K562 (cell line): ENCODE results near the gene HSDL1. TPM values are rescaled to one million over a fixed set of nuclear protein-coding genes. Genes with fewer than 3 reads are reported as not detected.

Source experiments
- ATF2 ChIP-seq: sonication (generic); formaldehyde crosslinking; IDR thresholded peaks from 2 replicates; pipeline ENCODE4 v1.8.1; 2022; ENCODE audit warnings: missing genetic modification reagents
- E2F6 ChIP-seq, 2 experiments: IDR thresholded peaks; 2 replicates each; pipeline ENCODE4 v1.6.1; 2011; ENCODE audit warnings: borderline replicate concordance in 1 of 2, control low read depth in 1 of 2, low read depth in 1 of 2, low read length in 1 of 2, mild to moderate bottlenecking in 1 of 2, mixed read lengths in 1 of 2, moderate library complexity in 1 of 2; ENCODE audit not compliant: insufficient read depth in 1 of 2, insufficient read length in 1 of 2, poor library complexity in 1 of 2, severe bottlenecking in 1 of 2; ENCODE audit errors: extremely low read depth in 1 of 2
- MITF ChIP-seq: IDR thresholded peaks from 2 replicates; pipeline ENCODE4 v1.6.1; 2014; ENCODE audit warnings: antibody characterized with exemption
- NCOR1 ChIP-seq: fragments of 450-650 bp; IDR thresholded peaks from 2 replicates; pipeline ENCODE4 v1.6.1; 2016; ENCODE audit warnings: mild to moderate bottlenecking, moderate library complexity
- RCOR1 ChIP-seq, 2 experiments: IDR thresholded peaks; 2 replicates each; pipeline ENCODE4 v1.6.1; 2012; ENCODE audit warnings: low read depth in 2 of 2, low read length in 2 of 2, borderline replicate concordance in 1 of 2, improper control_type of control experiment in 1 of 2
- REST ChIP-seq, 2 experiments: fragments of 450-650 bp; formaldehyde crosslinking in 1 of 2; IDR thresholded peaks; 2 replicates each; pipeline versions ENCODE4 v1.4.0 to v1.6.1; 2014 to 2020; ENCODE audit warnings: mild to moderate bottlenecking in 2 of 2, borderline replicate concordance in 1 of 2, low read depth in 1 of 2
- SREBF1 ChIP-seq: fragments of 150-350 bp; IDR thresholded peaks from 2 replicates; pipeline ENCODE4 v1.6.1; 2014; ENCODE audit warnings: antibody characterized with exemption, low read depth, low read length, borderline replicate concordance
- SREBF2 ChIP-seq: sonication (generic); formaldehyde crosslinking; IDR thresholded peaks from 2 replicates; pipeline ENCODE4 v1.4.0; 2020; ENCODE audit warnings: mild to moderate bottlenecking, missing genetic modification reagents
- TCF3 ChIP-seq: sonication (generic); formaldehyde crosslinking; IDR thresholded peaks from 2 replicates; pipeline ENCODE4 v1.4.0; 2020; ENCODE audit warnings: mild to moderate bottlenecking, missing genetic modification reagents
- TFAP4 ChIP-seq: sonication (generic); formaldehyde crosslinking; IDR thresholded peaks from 2 replicates; pipeline ENCODE4 v1.8.0; 2022; ENCODE audit warnings: missing genetic modification reagents, mild to moderate bottlenecking, moderate library complexity, borderline replicate concordance
- polyA plus RNA-seq, 8 experiments: library from polyadenylated mRNA; depleted of rRNA in 4 of 8; stranded (reverse) in 5 of 8; unstranded in 3 of 8; fragments of >200 nt; fragmentation: Nextera tagmentation in 2 of 8; fragmentation: Illumina TruSeq in 1 of 8; extraction: Ambion mirVana in 2 of 8; extraction: Trizol in 1 of 8; gene quantifications; 2 replicates each; pipeline versions ENCODE4 v1.2.1 to v1.2.3, GENCODE V29; 2011 to 2014; ENCODE audit warnings: inconsistent platforms in 1 of 8, missing spikeins in 1 of 8
- total RNA-seq, 7 experiments: library from RNA; depleted of rRNA in 6 of 7; stranded (reverse); fragments of >200 nt in 6 of 7; fragmentation: Illumina TruSeq in 2 of 7; extraction: Trizol in 2 of 7; gene quantifications; 2 replicates each; pipeline versions ENCODE4 v1.2.1 to v1.2.3, GENCODE V29; 2011 to 2021; ENCODE audit warnings: low replicate concordance in 1 of 7

The HSDL1 gene
- total and polyA plus RNA-seq, 9 of the 15 experiments (the other 6 are each of a cell fraction or from before 2014, with no cell fraction given) = 14.8 to 41.2 (median 27.7) TPM

GRCh38 chr16:84141143-84141670 is 3.8 kb downstream of the HSDL1 start (continued):
- TF ChIP-seq REST (IDR thresholded peaks at IDR 0.05; ENCODE audit: borderline replicate concordance) (peak; percentile 14; the same call in 1 of the 2 replicates), REST (CRISPR knock-in tag; IDR thresholded peaks at IDR 0.05; ENCODE audit: low read depth) (no peak), SREBF1 (no peak), TFAP4 (CRISPR knock-in tag) (peak; percentile 59; the same call in 1 of the 2 replicates), ATF2 (CRISPR knock-in tag) (no peak), SREBF2 (CRISPR knock-in tag) (no peak), MITF (no peak), TCF3 (CRISPR knock-in tag) (peak; percentile 75), E2F6 (IDR thresholded peaks at IDR 0.05; ENCODE audit: borderline replicate concordance in 1 of 2, extremely low read depth in 1 of 2, insufficient read depth in 1 of 2, insufficient read length in 1 of 2, low read depth in 1 of 2, low read length in 1 of 2, poor library complexity in 1 of 2, severe bottlenecking in 1 of 2) (peak in 1 of 2 experiments; percentile 33), NCOR1 (peak; percentile 42; the same call in 1 of the 2 replicates), RCOR1 (IDR thresholded peaks at IDR 0.05; ENCODE audit: borderline replicate concordance in 1 of 2, low read depth in 2 of 2, low read length in 2 of 2) (0 out of 4 replicates have a peak, but pooled peaks of 1 of the 2 experiments have one; percentile 21)
